Lung microvascular endothelial cell (primary cell): ENCODE data around the gene BLM. TPM values are rescaled to one million over a fixed set of nuclear protein-coding genes. Genes with fewer than 3 reads are reported as not detected.
"Not testable (repeated sequence)": the region's sequence is repeated elsewhere in the genome, so short reads cannot be mapped to it uniquely, and the experiment has no call there.

ENCODE experiments used
- DNase-seq, 2 donors: peaks; one replicate each; pipeline versions ENCODE4 v3.0.0 to v3.0.0-alpha.2; 2010; ENCODE audit warnings: low read depth in 2 of 2
- total RNA-seq: library from RNA; depleted of rRNA; stranded (reverse); fragments of >200 nt; gene quantifications from 2 replicates; pipeline ENCODE4 v1.2.1, GENCODE V29; 2014

BLM gene
- total RNA-seq, 1 donor from 2014 or later: 1.6 TPM

DNA sequence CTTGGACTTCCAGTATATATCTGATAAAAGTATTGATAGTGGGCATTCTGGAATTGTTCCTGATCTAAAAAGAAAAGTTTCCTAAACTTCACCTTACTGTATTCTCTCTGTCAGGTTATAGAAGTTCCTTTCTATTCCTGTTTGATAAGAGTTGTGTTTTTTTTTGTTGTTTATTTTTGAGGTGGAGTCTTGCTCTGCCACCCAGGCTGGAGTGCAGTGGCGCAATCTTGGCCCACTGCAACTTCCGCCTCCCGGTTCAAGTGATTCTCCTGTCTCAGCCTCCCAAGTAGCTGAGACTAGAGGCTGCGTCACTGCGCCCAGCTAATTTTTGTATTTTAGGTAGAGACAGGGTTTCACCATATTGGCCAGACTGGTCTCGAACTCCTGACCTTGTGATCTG, 13.1 kb downstream of the BLM start:
- no peak for DNase-seq

DNA sequence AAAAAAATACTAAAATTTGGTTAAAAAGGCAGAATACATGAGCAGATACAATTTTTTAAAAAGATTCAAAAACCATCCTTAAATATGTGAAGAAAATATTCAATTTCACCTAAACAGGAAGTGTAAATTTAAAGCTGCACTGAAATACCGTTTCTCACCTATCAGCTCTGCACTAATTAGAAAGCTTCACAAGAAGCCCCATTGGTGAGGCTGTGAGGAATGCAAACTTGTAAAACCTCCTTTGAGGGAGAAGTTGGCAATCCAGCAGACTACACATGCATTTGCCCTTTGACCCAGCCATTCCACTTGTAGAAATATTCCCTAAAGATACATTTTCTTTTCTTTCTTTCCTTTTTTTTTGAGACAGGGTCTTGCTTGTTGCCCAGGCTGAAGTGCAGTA, 18.8 kb downstream of the BLM start:
- DNase-seq: no peak

DNA sequence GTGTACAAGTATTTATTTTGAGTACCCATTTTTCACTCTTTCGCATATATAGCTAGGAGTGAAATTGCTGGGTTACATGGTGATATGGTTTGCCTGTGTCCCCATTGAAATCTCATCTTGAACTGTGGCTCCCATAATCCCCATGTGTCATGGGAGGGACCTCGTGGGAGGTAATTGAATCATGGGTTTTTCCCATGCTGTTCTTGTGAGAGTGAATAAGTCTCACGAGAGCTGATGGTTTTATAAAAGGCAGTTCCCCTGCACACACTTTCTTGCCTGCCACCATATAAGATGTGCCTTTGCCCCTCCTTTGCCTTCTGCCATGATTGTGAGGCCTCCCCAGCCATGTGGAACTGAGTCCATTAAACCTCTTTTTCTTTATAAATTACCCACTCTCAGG, 23.4 kb downstream of the BLM start:
- DNase-seq: not testable (repeated sequence)

DNA sequence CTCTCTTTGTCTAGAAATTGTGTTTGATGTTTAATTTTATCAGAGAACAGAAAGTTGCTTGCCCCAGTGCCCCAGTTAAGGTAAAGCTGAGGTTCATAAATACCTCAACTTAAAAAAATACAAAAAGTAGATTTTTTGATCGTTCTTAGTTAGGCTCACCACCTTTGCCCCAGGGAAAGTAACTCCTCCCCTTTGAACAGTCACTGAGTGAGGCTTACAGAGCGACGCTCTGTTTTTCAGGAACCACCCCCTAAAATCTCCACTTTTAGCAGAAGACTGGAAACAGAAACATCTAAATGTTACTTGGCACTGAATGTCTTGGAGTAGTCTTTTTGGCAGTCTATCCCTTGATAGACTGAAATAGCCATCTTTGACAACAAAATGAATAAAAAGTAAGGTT, 24.9 kb downstream of the BLM start:
- no peak for DNase-seq

DNA sequence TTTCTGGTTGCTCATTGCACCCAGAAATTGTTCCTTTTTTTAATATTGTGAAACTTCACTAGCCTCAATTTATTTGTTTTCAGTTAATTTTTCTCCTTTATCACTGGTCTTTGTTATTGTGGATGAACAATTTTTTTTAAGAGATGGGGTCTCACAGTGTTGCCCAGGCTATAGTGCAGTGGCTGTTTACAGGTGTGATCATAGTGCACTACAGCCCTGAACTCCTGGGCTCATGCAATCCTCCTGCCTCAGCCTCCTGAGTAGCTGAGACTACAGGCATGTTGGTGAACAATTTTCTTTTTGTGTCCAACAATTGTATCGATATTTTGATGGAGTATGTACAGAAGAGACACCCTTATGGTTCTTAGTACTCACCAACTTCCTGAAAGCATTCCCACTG, 26.3 kb downstream of the BLM start:
- DNase-seq: no peak

DNA sequence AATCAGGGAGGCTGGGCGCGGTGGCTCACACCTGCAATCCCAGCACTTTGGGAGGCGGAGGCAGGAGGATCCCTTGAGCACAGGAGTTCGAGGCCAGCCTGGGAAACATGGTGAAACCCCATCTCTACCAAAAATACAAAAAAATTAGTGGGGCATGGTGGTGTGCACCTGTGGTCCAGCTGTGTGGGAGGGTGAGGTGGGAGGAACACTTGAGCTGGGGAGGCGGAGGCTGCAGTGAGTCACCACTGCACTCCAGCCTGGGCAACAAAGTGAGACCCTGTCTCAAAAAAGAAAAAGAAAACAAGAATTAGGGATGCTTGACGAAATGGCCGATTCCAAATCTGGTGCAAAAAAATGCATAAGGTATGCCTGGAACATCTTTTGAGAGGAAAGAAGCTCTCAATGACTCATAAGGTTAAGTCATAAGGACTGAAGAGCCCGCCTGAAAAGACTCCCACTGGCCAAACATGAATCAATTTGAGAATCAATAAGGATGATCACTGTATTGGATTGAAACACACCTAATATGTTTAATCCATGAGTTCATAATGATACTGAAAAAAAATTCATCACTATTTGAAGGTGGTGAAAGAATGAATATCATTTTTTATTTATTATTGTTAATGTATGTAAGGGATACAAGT, 27.7 kb downstream of the BLM start:
- DNase-seq: no peak

DNA sequence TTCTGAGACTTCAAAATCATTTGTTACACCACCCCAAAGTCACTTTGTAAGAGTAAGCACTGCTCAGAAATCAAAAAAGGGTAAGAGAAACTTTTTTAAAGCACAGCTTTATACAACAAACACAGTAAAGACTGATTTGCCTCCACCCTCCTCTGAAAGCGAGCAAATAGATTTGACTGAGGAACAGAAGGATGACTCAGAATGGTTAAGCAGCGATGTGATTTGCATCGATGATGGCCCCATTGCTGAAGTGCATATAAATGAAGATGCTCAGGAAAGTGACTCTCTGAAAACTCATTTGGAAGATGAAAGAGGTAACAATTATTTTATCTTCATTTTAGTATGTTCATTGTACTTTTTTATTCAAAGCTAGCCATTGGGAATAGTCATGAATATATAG, 32.6 kb downstream of the BLM start:
- no peak for DNase-seq

DNA sequence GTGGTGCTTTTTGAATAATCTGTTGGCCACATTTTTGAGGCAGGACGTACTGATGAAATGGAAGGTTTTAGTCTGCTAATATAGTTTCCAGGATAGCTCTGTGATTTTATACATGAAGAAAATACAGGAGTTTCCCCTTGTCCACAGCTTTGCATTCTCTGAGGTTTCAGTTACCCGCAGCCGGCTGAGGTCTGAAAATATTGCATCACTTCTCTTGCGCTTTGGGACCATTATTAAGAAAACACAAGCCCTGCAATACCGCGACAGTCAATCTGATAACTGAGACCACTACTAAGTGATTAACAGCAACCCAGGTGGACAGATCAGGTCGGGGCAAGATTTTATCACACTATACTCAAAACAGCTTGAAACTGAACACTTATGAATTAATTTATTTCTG, 33.0 kb downstream of the BLM start:
- no peak for DNase-seq

DNA sequence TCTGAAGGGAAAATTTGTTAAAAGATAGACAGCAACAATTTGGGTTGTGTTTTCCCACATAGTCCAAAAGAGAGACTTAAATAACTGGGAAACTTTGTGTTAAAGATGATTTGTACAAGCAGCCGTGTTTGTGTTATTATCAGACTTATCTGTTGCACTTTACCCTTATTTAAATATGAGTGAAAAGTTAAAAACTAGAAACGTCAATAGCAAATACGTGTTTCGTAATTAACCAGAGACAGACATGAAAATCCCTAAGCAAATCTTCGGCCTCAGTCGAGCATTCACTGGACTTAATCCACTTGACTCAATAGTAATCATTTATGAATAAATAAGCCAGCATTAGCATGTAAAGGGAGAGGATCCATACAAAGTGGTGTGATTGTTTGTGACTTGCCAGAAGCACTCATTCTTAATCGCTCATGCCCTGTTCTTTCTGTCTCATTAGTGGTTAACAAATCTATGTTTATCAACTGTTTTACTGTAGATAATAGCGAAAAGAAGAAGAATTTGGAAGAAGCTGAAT, 34.2 kb downstream of the BLM start:
- no peak for DNase-seq

DNA sequence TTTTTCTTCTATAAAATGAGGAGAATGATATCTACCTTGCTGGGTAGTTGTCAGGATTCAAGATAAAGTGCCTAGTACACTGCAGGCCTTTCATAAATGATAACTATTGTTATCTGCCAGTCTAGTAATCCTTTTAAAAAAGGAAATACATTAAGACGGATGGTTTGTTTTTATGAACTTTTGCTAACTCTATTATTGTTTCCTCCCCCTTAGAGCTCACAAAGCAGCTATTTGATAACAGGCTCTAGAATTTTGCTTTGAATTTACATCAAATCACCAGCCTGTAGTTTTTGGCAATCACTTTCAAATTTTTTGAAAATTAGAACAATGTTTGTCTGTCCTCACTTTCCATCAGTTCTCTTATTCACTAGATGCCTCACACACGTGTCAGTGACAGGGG, 39.8 kb downstream of the BLM start:
- DNase-seq: peak in 1 of 2 donors; percentile 51

DNA sequence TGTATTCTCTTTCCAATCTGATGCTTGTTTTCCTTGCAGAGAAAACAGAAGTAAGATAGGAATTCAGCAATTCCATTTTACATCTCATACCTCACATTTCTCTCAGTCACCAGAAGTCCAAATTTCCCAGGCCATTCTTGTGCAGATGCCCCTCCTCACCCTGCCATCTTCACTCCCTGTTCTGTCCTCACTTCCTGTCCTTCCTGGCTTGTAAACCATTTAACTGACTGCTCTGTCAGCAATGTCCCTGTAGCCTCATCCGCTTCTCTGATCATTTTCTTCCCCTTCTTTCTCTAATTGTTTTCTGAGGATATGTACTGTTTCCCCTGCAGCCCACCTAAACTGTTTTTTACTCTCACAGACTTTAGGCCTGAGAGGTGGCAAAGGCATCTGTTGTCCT, 40.3 kb downstream of the BLM start:
- peak in 1 of 2 donors; percentile 26 for DNase-seq

DNA sequence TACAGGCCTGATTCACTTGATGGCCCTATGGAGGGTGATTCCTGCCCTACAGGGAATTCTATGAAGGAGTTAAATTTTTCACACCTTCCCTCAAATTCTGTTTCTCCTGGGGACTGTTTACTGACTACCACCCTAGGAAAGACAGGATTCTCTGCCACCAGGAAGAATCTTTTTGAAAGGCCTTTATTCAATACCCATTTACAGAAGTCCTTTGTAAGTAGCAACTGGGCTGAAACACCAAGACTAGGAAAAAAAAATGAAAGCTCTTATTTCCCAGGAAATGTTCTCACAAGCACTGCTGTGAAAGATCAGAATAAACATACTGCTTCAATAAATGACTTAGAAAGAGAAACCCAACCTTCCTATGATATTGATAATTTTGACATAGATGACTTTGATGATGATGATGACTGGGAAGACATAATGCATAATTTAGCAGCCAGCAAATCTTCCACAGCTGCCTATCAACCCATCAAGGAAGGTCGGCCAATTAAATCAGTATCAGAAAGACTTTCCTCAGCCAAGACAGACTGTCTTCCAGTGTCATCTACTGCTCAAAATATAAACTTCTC, 43.6 kb downstream of the BLM start:
- DNase-seq: no peak

DNA sequence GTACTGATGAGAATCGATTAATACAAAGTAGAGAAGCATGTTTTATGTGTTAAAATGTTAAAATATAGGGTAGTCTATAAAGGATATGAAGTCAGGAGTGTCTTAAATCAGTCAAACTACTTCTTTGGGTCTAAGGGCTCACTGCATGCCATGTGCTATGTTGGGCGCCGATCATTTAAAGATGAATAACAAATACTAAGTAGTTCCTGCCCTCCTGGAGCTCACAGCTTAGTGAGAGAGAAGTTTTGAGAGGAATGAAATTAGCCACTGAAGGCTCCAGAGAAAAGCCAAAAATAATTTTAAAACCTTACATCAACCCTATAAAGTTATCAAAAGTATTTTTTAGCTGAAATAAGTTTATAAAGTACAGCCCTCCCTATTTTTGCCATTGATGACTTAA, 44.5 kb downstream of the BLM start:
- no peak for DNase-seq

DNA sequence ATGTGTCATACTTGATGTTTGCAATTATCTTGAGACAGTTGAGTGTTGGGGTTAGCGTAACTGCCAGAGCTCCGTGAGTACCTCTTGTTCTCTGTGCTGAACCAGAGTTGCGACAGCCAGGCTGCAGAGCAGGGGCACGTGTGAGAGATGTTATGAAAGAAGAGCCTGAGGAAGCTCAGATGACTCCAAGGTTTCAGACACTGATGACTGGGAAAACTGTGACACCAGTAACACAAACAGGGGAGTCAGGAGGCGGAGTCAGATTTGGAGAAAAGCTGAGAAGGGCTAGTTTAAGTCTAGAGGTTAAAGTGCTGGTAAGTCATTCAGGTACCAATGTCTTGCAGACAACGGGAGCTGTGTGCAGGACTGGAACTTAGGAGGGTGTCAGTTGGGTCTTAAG, 45.0 kb downstream of the BLM start:
- DNase-seq: no peak

DNA sequence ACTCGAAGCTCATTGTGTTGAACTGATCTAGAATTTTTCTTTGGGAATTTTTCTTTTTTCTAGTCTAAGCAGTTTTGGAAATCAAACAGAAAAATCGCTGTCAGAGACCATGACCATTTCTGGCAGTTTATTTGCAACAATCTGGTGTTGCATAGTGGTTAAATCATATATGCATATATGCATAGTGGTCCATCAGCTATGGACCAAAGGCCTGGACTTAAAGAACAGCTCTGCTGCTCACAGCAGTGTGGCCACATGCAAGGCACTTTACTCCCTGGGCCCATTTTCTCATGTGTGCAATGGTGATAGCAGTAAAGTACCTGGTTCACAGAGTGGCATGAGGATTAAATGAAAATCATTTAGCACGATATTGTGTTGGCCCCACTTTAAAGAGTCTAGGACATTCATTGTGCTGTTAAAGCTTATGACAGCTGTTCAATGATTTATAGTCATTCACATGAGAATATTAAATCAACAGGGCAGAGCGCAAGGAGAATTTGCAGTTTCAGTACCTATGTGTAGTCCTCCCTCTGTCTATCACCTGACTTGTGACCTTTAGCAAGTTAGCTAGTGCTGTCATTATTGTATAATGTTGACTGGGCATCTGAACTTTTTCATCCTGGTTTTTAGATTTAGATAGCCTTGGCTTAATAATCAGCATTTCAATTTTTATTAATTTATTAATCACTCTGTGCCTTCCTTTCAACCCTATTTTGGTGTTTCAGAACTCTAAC, 46.4 kb downstream of the BLM start:
- no peak for DNase-seq

DNA sequence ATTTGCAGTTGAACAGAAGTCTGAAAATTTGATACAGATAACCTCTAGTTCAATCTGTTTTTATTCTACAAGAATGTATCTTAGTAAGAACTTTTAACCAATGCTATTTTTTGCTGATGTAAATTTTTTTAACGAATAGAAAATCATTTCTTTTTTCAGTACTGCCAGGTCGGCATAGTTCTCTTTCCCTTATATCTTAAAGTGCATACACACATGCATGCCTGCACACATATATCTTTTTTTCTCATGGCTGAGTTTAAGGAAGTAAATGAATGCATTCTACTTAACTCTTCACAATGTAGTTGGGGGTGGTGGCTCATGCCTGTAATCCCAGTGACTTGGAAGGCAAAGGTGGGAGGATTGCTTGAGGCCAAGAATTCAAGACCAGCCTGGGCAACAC, 48.4 kb downstream of the BLM start:
- no peak for DNase-seq

DNA sequence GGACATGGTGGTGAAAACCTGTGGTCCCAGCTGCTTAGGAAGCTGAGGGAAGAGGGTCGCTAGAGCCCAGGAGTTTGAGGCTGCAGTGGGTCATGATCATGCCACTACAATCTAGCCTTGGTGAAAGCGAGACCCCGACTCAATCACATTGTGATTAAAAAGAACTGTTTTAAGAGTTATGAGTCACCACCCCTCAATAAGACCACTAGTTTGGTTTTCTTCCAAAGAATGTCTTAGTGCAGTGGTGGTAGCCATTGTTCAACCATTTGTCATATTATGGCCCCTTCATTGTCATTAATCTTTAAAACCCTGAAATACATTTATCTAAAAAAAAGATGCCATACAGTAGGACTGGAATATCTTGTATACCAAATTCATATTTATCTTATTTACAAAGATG, 48.8 kb downstream of the BLM start:
- DNase-seq: no peak

DNA sequence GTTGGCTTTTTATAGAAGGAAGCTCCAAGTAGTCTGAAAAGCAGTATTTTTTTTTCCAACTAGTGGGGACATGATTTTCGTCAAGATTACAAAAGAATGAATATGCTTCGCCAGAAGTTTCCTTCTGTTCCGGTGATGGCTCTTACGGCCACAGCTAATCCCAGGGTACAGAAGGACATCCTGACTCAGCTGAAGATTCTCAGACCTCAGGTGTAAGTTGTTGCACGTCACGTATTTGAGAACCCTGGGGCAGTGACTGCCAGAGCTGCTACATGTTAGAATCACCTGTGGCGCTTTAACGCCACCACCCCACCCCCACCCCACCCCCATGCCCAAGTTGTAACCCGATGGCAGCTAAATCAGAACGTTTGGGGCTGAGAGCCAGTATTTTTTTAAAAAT, 52.2 kb downstream of the BLM start:
- no peak for DNase-seq

DNA sequence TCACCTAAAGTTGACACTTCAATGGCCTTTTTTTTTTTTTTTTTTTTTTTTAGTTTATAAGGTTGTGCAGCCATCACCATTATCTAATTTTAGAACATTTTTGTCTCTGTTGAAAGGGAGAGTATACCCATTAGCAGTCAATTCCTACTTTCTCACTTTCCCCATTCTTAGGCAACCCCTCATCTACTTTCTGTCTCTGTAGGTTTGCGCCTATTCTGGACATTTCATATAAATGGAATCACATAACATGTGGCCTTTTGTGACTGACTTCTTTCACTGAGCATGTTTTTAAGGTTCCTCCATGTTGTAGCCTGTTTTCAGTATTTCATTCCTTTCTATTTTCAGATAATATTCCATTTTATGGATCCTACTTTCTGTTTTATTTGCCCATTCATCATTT, 56.3 kb downstream of the BLM start:
- no peak for DNase-seq

DNA sequence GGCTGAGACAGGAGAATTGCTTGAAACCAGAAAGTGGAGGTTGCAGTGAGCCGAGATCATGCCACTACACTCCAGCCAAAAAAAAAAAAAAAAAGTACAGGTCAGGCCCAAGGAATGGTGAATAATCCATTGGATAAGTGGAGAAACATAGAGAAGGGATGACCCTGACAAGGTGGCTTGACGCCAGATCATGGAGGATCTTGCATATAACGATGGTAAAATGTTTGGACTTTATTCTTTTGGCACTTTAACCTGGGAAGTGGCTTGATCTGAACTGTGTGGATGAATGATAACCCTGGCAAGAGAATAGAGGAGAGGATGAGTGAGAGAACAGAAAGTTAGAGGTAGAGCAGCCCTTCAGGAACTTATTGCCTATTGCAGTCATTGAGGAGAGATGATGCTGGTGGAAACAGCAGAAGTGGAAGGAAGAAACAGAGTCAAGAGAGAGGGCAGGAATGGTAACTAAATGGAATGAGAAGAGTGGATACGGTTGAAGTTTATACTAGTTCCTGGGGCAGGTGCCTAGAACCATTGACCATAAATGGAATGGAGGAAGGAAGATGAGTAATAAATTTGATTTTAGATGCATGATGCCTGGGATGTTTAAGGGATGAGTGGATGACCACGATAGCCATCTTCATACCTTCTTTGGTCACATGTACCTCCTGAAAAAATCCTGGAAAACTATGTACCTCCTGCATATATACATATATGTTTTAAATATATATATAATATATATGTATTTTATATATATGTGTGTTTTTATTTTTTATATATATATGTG, 57.8 kb downstream of the BLM start:
- peak; percentile 19 to 51 for DNase-seq

DNA sequence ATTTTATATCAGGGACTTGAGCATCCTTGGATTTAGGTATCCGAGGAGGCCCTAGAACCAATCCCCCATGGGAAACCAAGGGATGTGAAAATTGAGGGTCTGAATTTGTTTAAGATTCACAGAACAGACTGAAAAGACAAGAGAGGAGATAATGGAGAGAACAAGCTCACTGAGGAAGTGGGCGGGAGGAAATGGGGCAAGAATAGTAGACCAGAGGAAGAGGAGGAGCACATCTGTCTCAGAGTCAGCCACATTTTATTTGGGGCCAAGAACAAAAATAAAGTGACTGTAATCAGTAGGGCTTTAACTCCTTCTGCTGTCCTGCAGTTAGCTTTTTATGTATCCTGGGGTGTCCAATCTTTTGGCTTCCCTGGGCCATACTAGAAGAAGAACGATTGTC, 63.8 kb downstream of the BLM start:
- no peak for DNase-seq

DNA sequence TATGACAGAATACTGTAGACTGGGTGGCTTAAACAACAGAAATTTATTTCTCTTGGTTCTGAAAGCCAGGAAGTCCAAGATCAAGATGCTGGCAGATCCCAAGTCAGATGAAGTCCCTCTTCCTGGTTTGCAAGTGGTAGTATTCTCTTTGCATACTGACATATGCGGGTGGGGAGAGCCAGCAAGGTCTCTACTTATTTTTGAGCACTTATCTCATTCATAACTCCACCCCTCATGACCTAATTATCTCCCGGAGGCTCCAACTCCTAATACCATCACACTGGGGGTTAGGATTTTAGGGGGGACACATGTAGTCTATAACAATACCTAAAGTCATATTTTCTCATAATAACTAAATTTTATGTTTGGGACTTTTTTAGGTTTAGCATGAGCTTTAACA, 65.3 kb downstream of the BLM start:
- no peak for DNase-seq
